ENCODE data around the gene TMEM41B. TPM values are rescaled to one million over a fixed set of nuclear protein-coding genes. Genes with fewer than 3 reads are reported as not detected.
"Not testable (repeated sequence)": the region's sequence is repeated elsewhere in the genome, so short reads cannot be mapped to it uniquely, and the experiment has no call there.

Gene TMEM41B
- 10 to 100 TPM; 18.2 to 82.1 (median 72.6) TPM for total RNA-seq

GRCh38 chr11:9314291-9315077, at the start of gene TMEM41B:
Gene TMEM41B (minus strand): TSS chr11:9314593. CDS start chr11:9314441, 152 bp downstream.
- peaks cover 0 to 28% (median 2%) of the 10 kb centered on the region in 4 donors for H3K4me1 ChIP-seq
- no peaks in the 10 kb centered on the region for H3K27me3 ChIP-seq
- no peaks in the 10 kb centered on the region for H3K9me3 ChIP-seq
- peak within 1 kb of the TSS; percentile 78 to 100 (median 84) for H3K4me3 ChIP-seq
- no peaks in the 10 kb centered on the region for H3K36me3 ChIP-seq
- H3K27ac ChIP-seq: peak within 1 kb of the TSS; percentile 85 to 97 (median 88)
- peak; percentile 98 to 99 (median 99) for DNase-seq
- TF ChIP-seq CTCF (IDR thresholded peaks at IDR 0.05) (no peak), POLR2A (IDR thresholded peaks at IDR 0.05) (peak; percentile 65 to 79)

GRCh38 chr11:9362393-9362863, 48.0 kb upstream of the TMEM41B start:
- Histone ChIP-seq H3K9me3 (no peaks in the 10 kb centered on the region), H3K27me3 (no peaks in the 10 kb centered on the region), H3K4me3 (no peak overlapping the region), H3K27ac (no peak overlapping the region), H3K36me3 (no peaks in the 10 kb centered on the region), H3K4me1 (no peaks in the 10 kb centered on the region)
- no peak for DNase-seq
- TF ChIP-seq POLR2A (IDR thresholded peaks at IDR 0.05) (no peak), CTCF (IDR thresholded peaks at IDR 0.05) (no peak)

GRCh38 chr11:9360862-9361622, 46.6 kb upstream of the TMEM41B start:
- H3K27me3 ChIP-seq, H3K36me3 ChIP-seq, H3K4me1 ChIP-seq, DNase-seq, H3K27ac ChIP-seq, H3K9me3 ChIP-seq, H3K4me3 ChIP-seq: not testable (repeated sequence)

GRCh38 chr11:9357041-9357440, 42.6 kb upstream of the TMEM41B start:
- Histone ChIP-seq H3K4me1 (no peaks in the 10 kb centered on the region), H3K27me3 (no peaks in the 10 kb centered on the region), H3K4me3 (no peak overlapping the region), H3K36me3 (no peaks in the 10 kb centered on the region), H3K27ac (no peak overlapping the region), H3K9me3 (no peaks in the 10 kb centered on the region)
- no peak for DNase-seq
- TF ChIP-seq POLR2A (IDR thresholded peaks at IDR 0.05) (no peak), CTCF (IDR thresholded peaks at IDR 0.05) (no peak)

GRCh38 chr11:9351321-9351881, 37.0 kb upstream of the TMEM41B start:
- Histone ChIP-seq H3K4me1 (no peaks in the 10 kb centered on the region), H3K9me3 (no peaks in the 10 kb centered on the region), H3K27me3 (no peaks in the 10 kb centered on the region), H3K27ac (no peak overlapping the region), H3K4me3 (no peak overlapping the region), H3K36me3 (no peaks in the 10 kb centered on the region)
- TF ChIP-seq POLR2A (IDR thresholded peaks at IDR 0.05): no peak
- TF ChIP-seq CTCF (IDR thresholded peaks at IDR 0.05): no peak
- no peak for DNase-seq

- not testable (repeated sequence) for H3K4me1 ChIP-seq, H3K27ac ChIP-seq, H3K9me3 ChIP-seq, H3K36me3 ChIP-seq, H3K27me3 ChIP-seq, H3K4me3 ChIP-seq, DNase-seq
Measured at GRCh38 chr11:9347779-9348178, 33.4 kb upstream of the TMEM41B start.

All from Peyer's patch (tissue), 4 donors.